ENCODE results near the gene DAP3.
"Not testable (repeated sequence)": the region's sequence is repeated elsewhere in the genome, so short reads cannot be mapped to it uniquely, and the experiment has no call there.

GRCh38 chr1:155763090-155763815 is 74.4 kb downstream of the DAP3 start:
- peak in 1 of 2 donors; percentile 1 for TF ChIP-seq CTCF (conservative IDR thresholded peaks at IDR 0.05 in 1 of 2, IDR thresholded peaks at IDR 0.05 in 1 of 2; ENCODE audit: low read depth in 1 of 2, low read length in 2 of 2)
- TF ChIP-seq EZH2 (IDR thresholded peaks at IDR 0.05; ENCODE audit: low read length, missing control alignments) = not testable (repeated sequence)
